Measurements from ENCODE around the gene GJC1.

The GJC1 gene

DNA sequence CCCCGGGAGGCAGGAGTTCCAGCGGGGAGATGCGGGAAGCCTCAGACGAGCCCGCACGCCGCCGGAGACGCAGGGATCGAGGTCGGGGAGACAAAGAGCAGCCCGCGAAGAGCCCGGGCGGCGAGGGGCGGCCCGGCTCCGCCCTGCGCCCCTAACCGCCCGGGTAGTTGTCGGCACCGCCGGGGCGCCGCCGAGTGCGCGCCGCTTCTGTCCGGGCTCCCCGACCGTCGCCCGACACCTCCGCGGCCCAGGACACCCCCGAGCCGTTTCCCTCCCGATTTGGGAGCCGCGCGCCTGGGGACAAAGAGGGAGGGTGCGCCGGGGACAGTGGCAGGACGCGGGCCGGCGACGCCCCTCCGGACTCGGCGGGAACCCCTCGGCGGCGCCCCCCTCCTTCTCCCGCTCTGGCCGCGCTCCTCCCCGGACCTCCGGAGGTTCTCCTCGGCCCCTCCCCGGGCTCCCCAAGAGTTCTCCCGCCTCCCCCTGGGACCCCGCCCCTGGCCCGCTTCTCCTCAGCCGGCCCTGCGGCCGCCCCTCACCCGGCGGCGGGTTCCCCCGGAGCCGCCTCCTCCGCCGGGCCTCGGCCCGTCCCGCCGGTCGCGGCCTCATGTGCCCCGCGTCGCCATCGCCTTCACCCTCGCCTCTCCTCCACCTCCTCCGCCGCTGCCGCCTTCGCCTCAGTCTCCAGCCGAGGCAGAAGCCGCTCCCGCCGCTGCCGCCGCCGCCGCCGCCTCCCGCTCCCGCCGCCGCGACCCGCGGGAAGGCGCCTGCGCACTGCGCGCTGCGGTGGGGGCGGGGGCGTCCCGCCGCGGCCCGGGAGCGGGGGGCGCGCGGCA is at the start of gene GJC1:
Gene GJC1, minus strand, starts transcription at position 765 of the 836 bp plus-strand sequence. CDS start 24,470 bp downstream, outside the sequence.
- DNase-seq, result no peak

- no peak for DNase-seq
These were observed 49.3 kb upstream of the GJC1 start for GRCh38 chr17:44879376-44879775.

DNA sequence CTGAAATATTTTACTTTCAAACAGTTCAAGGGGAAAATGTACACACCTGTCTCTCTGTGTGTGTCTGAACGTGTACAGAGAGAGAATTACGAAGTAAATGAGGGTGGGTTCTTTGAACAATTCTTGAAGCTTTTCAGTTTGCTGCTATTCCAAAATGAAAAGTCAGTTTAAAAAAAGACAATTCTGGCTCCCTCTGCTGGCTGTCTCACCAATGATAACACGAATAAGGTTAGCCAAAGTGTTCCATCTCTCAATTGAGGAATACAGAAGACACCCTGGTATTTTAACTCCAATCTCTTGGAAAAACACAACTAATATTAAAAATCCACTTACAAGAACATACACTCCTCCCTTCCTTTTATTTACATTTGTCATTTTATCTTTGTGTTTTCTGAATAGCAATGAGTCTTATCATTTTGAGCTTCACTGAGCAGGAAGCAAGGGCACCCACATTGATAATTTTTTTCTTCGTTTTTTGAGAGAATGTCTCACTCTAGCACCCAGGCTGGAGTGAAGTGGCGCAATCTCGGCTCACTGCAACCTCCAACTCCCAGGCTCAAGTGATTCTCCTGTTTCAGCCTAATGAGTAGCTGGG is 48.6 kb upstream of the GJC1 start:
- no peak for DNase-seq

DNA sequence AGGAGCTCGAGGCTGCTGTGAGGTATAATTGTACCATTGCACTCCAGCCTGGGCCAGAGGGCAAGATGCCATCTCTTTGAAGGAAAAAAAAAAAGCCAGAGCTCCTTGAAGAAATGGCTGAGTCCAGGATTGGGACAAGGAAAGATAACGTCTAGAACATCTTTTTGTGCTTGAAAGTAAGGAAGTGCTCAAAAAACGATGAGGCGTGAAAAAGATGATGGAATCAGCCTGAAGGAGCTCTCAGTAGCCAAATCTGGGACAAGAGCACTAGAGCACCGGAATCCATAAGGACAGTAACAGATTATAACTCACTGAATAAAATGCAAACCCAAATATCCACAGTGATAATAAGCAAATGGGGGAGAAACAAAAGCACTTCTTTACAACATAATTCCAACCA is 47.0 kb upstream of the GJC1 start:
- DNase-seq, result no peak

GRCh38 chr17:44875761-44876160 is 45.7 kb upstream of the GJC1 start:
- DNase-seq, result no peak

- no peak for DNase-seq
These were observed 42.2 kb upstream of the GJC1 start for GRCh38 chr17:44872131-44872768.

DNA sequence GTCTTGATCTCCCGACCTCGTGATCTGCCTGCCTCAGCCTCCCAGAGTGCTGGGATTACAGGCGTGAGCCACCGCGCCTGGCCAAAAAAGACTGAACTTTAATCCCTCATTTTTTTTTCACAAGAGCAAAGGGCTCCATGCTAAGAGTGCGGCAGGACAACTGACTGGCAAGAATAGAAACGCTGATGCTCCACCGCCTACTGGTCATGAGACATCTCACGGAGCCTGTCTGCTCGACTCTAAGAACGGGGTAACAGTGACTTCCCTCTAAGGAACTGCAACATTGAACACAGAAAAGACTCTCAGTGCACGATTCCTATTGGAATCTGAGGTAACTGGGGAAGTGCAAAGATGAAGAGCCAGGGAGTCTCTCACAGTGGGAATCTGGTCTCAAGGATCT is 41.5 kb upstream of the GJC1 start:
- DNase-seq, result no peak

GRCh38 chr17:44867841-44868240 is 37.8 kb upstream of the GJC1 start:
- no peak for DNase-seq

DNA sequence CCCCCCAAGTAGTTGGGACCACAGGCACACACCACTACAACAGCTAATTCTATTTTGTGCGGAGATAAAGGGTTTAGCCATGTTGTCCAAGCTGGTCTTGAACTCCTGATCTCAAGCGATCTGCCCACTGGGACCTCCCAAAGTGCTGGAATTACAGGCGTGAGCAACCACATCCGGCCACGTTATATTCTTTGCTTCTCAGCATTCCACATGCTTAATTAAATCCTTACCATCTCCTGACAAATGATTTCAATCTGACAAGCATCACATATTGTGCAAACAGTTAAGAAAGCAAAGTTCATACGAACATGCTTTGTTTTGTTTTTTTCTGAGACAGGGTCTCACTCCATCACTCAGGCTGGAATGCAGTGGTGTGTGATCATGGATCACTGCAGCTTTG is 35.8 kb upstream of the GJC1 start:
- no peak for DNase-seq

DNA sequence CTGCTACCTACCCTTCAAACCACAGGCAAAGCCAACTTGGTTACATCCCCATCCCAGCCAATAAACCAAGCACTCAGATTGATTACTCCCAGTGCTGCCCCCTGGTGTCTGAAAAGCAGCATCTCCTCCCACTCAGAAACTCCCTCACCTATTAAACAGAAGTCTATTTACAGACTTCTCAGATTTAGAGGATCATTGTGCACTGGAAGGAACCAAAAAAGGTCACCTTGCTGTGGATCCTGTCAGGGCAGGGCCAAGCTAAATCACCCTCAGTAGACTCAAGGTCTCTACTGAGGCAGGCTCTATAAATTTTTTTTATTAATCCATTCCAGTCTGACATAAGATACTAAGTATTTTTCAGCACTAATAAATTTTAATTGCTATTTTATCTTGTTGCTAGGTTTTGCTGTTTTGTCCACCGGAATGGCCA is 35.2 kb upstream of the GJC1 start:
- DNase-seq, result peak in 1 of 2 experiments; percentile 8

- no peak for DNase-seq
These were observed 34.7 kb upstream of the GJC1 start for GRCh38 chr17:44864831-44865230.

DNA sequence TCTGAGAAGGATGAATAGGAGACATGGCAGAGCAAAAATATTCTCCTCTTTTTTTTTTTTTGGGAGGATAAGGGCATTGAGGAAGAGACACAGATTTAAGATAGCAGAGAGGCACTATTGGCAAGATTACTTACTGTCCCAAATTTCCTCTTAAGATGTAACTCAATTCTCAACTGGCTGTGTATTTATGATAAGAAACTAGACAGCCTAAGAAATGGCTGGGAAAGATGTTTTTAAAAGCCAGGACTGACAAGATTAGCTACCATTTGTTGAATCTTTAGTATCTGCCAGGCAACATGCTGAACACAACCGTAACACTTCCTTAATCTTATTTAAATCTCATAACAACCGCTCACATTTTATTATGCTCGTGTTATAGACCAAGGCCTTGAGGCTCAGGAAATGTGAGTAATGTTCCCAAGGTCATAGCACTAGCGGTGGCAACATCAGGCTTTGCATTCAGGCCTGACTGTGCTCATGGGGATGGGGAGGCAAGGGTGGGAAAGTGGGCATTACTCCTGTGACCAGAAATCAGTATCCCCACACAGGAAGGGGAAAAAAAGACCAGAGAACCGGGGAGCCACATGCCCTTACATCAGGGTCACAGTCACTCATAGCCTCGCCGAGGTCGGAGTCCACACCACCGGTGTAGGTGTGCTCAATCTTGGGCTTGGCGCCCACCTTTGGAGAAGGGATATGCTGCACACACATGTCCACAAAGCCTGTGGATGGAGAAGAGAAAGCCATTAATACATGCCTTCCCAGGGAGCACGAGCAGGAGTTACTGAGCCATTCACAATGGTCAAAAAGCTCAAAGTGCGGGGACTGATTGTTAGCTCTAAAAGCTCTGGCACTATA is 33.2 kb upstream of the GJC1 start:
- DNase-seq, result no peak

DNA sequence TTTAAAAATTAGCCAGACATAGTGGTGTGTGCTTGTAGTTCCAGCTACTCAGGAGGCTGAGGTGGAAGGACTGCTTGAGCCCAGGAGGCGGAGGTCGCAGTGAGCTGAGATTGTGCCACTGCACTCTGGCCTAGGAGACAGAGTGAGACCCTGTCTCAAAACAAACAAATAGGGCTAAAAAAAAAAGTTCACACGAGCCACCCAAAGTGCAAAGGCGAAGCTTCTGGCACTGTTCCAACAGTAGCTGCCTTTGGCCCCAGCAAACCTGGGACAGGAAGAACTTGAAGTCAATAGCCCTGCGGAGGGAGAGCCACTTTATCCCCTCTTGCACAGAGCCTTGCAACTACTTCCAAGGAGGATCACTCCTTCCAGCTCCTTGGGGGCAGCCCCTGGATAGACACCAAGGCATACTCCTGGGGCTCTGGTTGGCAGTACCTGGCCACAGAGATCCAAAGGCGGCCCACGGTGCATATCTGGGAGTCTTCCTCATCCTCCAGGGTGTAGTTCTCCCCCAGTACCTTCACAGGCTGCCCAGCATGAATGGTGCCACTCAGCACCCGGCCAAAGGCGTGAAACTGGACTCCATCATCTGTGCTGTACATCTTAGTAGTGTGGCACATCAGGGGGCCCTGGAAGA is 32.3 kb upstream of the GJC1 start:
- DNase-seq, result no peak

DNA sequence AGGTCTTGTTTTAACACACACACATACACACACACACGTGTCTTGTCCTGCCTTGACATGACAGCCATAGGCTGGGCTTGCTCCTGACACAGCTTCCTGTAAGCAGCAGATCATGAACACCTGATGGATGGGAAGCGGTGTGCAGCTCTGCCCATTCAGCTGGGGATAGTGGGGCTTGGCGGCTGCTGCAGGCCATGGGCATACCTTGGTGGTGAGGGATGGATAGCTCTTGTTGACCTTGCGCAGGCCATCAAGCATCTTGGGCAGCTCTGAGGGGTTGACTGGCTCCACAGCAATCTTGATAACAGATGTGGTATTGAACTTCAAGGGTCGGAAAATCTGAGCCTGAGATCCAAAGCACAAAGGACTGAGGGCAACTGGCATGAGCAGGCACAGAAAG is 29.6 kb upstream of the GJC1 start:
- DNase-seq, result no peak

- DNase-seq, result no peak
These were observed 24.1 kb upstream of the GJC1 start for GRCh38 chr17:44854192-44854591.

- DNase-seq, result no peak
These were observed 20.5 kb upstream of the GJC1 start for GRCh38 chr17:44850612-44851011.

DNA sequence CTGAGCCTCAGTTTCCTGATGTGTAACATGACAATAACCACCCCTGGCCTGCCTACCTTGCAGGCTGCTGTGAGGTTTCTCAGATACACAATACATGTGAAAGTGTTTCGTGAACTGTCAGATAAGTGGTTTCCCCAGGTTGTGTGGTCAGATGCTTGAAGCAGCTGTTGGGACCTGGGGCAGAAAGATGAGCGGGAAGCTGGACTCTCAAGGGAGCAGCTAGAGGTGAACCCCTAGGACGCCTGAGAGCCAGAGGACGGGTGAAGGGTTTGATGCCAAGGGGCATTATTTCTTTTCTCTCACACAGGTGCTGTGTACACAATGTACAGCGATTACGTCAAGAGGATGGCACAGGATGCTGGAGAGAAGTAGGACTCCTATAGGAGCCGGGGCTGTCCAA is 19.9 kb upstream of the GJC1 start:
- DNase-seq, result no peak

GRCh38 chr17:44848961-44849489 is 18.9 kb upstream of the GJC1 start:
- DNase-seq, result no peak

- no peak for DNase-seq
These were observed 18.2 kb upstream of the GJC1 start for GRCh38 chr17:44848257-44848795.

DNA sequence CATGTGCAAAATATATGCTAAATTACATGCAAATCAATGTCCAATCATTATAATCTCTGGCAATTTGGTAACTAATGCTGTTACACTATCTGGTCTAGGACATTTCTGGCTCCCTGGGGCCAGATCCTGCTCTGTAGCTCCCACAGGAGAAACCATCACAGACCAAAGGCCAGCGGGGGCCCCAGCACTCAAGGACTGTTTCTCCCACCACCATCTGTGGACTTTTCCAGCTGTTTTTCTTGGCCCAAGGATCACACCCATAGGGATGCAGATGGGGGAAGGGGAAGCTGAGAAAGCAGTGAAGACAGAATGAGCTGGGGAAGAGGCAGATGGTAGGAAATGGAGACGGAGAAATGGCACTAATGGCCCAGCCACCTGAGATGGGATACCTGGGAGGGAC is 17.5 kb upstream of the GJC1 start, which contains the start of gene HIGD1B:
Gene HIGD1B, plus strand, starts transcription at position 298 of the 400 bp plus-strand sequence. CDS start 270 bp downstream, outside the sequence.
- no peak for DNase-seq

DNA sequence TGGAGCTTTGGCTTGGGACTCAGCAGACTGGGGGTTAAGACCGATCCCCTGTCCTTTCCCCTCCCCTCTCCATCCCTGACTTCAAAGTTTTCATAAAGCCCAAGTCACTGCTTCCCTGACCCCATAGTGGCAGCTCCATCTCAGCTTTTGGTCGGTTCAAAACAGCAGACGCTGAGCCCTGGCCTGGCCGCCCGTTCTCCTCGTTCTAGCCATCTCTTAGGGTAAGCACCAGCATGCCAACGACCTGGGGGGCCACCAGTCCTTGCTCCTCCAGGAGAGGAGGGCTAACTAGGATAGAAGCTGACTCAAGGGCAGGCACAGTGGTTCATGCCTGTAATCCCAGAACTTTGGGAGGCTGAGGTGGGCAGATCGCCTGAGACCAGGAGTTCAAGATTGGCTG is 16.1 kb upstream of the GJC1 start:
- no peak for DNase-seq

DNA sequence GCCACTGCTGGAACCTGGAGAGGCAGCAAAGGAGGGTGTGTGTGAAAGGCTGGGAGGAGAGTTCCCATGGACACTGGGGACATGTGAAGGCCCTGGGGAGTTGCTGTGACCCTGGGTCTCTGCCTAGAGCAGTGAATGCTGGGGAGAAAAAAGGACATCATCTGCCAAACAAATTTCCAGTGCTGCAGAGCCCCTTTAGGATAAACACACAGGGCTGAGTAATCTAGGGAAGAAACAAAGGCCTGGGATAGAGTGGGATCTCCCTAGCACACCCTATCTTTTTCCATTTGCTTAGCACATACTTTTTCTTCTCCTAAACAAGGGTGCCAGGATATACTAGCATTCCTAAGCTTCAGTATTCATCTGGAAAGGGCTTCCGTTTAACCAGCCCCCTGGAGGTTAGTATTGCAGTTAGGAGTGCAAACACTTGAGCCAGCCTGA is 14.3 kb upstream of the GJC1 start:
- no peak for DNase-seq

Measured in NCI-H187 (cell line).